CD4-positive, alpha-beta T cell (primary cell): ENCODE data around the gene HP. TPM values are rescaled to one million over a fixed set of nuclear protein-coding genes. Genes with fewer than 3 reads are reported as not detected.

ENCODE experiments used
- ATAC-seq: fragments of 200-7000 bp; cut with Tn5 transposase; one replicate; pipeline ENCODE4 v1.10.0; 2022; ENCODE audit warnings: mild to moderate bottlenecking; ENCODE audit not compliant: poor library complexity
- CTCF ChIA-PET: fragments of 350-600 bp; sonication (Branson Sonifier 250); formaldehyde crosslinking; loops from one replicate; lab custom pipeline; 2021; ENCODE audit warnings: antibody characterized with exemption, inconsistent platforms; lab: Charles Lee
- POLR2A ChIA-PET: fragments of 350-600 bp; sonication (Branson Sonifier 250); formaldehyde crosslinking; loops from one replicate; lab custom pipeline; 2021; ENCODE audit warnings: antibody characterized with exemption, inconsistent platforms; lab: Charles Lee
- DNase-seq, 14 experiments: peaks; one replicate each; pipeline ENCODE4 v3.0.0-alpha.2; 2013 to 2020; ENCODE audit warnings: mixed read lengths in 2 of 14
- H3K27ac ChIP-seq, 2 donors: one replicate each; pipeline versions ENCODE4 v1.5.1 to v1.7.0; 2013; ENCODE audit warnings: low read length in 2 of 2, low read depth in 1 of 2, mild to moderate bottlenecking in 1 of 2
- H3K27me3 ChIP-seq, 2 experiments: 1 replicate in 1 of 2; 2 replicates in 1 of 2; pipeline versions ENCODE4 v1.6.1 to v1.7.0; 2013; ENCODE audit warnings: low read length in 2 of 2, control low read depth in 1 of 2, mild to moderate bottlenecking in 1 of 2, moderate library complexity in 1 of 2; ENCODE audit not compliant: insufficient read depth in 2 of 2, control insufficient read depth in 1 of 2
- H3K36me3 ChIP-seq: one replicate; pipeline ENCODE4 v1.6.1; 2013; ENCODE audit warnings: low read length, control low read depth; ENCODE audit not compliant: insufficient read depth
- H3K4me1 ChIP-seq: one replicate; pipeline ENCODE4 v1.6.1; 2013; ENCODE audit warnings: low read length, control low read depth; ENCODE audit not compliant: insufficient read depth
- H3K4me3 ChIP-seq: one replicate; pipeline ENCODE4 v1.5.1; 2013; ENCODE audit warnings: mild to moderate bottlenecking, low read length, moderate library complexity
- H3K9me3 ChIP-seq, 2 experiments: 1 replicate in 1 of 2; 2 replicates in 1 of 2; pipeline versions ENCODE4 v1.6.1 to v1.7.0; 2013; ENCODE audit warnings: low read length in 2 of 2, mild to moderate bottlenecking in 2 of 2, control low read depth in 1 of 2, moderate library complexity in 1 of 2; ENCODE audit not compliant: control insufficient read depth in 1 of 2, insufficient read depth in 1 of 2
- H3K27ac Mint-ChIP-seq: one replicate; pipeline ENCODE4 v1.8.0; 2020; ENCODE audit warnings: mixed read lengths
- H3K27me3 Mint-ChIP-seq: one replicate; pipeline ENCODE4 v1.8.0; 2021; ENCODE audit warnings: mixed read lengths
- H3K36me3 Mint-ChIP-seq: one replicate; pipeline ENCODE4 v1.8.0; 2021; ENCODE audit warnings: low read depth, mixed read lengths
- H3K4me1 Mint-ChIP-seq: one replicate; pipeline ENCODE4 v1.8.0; 2021; ENCODE audit warnings: low read depth, mixed read lengths
- H3K4me3 Mint-ChIP-seq: one replicate; pipeline ENCODE4 v1.8.0; 2020; ENCODE audit warnings: mild to moderate bottlenecking, mixed read lengths
- H3K9me3 Mint-ChIP-seq: one replicate; pipeline ENCODE4 v1.8.0; 2020; ENCODE audit warnings: mixed read lengths
- intact Hi-C, 2 experiments: fragments of 100-400 bp; cut with DNase I in 1 of 2; cut with micrococcal nuclease in 1 of 2; formaldehyde crosslinking; loops; one replicate each; pipeline versions ENCODE4 v1.15.1 to v1.9.0; 2023 to 2025; cut with DNase I, micrococcal nuclease
- total RNA-seq, 174 experiments: library from RNA in 2 of 174; stranded (reverse) in 2 of 174; gene quantifications; one replicate each; pipeline ENCODE4 v1.2.3 and lab custom pipeline; 2021 to 2026
- TF ChIP-seq, protein P1 (sequence below): fragments of 200-600 bp; IDR thresholded peaks from one replicate; pipeline ENCODE4 v1.8.0; 2022; ENCODE audit warnings: antibody characterized with exemption, mild to moderate bottlenecking

The HP gene
- total RNA-seq, 2 experiments from 2014 or later, result not detected

GRCh38 chr16:72105978-72106377, 51.7 kb downstream of the HP start:
- ChIA-PET POLR2A (no interaction called here), CTCF (no interaction called here)
- peaks cover 99% of the 10 kb centered on the region for H3K36me3 ChIP-seq
- TF ChIP-seq, protein P1, sequence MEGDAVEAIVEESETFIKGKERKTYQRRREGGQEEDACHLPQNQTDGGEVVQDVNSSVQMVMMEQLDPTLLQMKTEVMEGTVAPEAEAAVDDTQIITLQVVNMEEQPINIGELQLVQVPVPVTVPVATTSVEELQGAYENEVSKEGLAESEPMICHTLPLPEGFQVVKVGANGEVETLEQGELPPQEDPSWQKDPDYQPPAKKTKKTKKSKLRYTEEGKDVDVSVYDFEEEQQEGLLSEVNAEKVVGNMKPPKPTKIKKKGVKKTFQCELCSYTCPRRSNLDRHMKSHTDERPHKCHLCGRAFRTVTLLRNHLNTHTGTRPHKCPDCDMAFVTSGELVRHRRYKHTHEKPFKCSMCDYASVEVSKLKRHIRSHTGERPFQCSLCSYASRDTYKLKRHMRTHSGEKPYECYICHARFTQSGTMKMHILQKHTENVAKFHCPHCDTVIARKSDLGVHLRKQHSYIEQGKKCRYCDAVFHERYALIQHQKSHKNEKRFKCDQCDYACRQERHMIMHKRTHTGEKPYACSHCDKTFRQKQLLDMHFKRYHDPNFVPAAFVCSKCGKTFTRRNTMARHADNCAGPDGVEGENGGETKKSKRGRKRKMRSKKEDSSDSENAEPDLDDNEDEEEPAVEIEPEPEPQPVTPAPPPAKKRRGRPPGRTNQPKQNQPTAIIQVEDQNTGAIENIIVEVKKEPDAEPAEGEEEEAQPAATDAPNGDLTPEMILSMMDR, result no peak
- no peak overlapping the region for H3K27ac ChIP-seq
- intact Hi-C loops, result no loop called here
- no peak for DNase-seq
- no peaks in the 10 kb centered on the region for H3K9me3 ChIP-seq
- Mint-ChIP-seq H3K36me3 (peaks cover 99% of the 10 kb centered on the region), H3K9me3 (no peaks in the 10 kb centered on the region), H3K4me3 (no peak overlapping the region), H3K27me3 (no peaks in the 10 kb centered on the region), H3K27ac (no peak overlapping the region), H3K4me1 (no peaks in the 10 kb centered on the region)
- no peaks in the 10 kb centered on the region for H3K27me3 ChIP-seq
- ATAC-seq, result no peak
- no peaks in the 10 kb centered on the region for H3K4me1 ChIP-seq
- H3K4me3 ChIP-seq, result no peak overlapping the region

GRCh38 chr16:72107371-72107770, 53.1 kb downstream of the HP start:
- H3K27ac ChIP-seq, result no peak overlapping the region
- Mint-ChIP-seq H3K27me3 (no peaks in the 10 kb centered on the region), H3K4me1 (no peaks in the 10 kb centered on the region), H3K9me3 (no peaks in the 10 kb centered on the region), H3K36me3 (peaks cover 99% of the 10 kb centered on the region), H3K4me3 (no peak overlapping the region), H3K27ac (no peak overlapping the region)
- CTCF ChIA-PET, result no interaction called here
- TF ChIP-seq, protein P1, result no peak
- H3K9me3 ChIP-seq, result no peaks in the 10 kb centered on the region
- POLR2A ChIA-PET, result no interaction called here
- H3K36me3 ChIP-seq, result peaks cover 99% of the 10 kb centered on the region
- no peak for ATAC-seq
- H3K4me3 ChIP-seq, result no peak overlapping the region
- no peaks in the 10 kb centered on the region for H3K27me3 ChIP-seq
- intact Hi-C loops, result no loop called here
- H3K4me1 ChIP-seq, result no peaks in the 10 kb centered on the region
- no peak for DNase-seq

DNA sequence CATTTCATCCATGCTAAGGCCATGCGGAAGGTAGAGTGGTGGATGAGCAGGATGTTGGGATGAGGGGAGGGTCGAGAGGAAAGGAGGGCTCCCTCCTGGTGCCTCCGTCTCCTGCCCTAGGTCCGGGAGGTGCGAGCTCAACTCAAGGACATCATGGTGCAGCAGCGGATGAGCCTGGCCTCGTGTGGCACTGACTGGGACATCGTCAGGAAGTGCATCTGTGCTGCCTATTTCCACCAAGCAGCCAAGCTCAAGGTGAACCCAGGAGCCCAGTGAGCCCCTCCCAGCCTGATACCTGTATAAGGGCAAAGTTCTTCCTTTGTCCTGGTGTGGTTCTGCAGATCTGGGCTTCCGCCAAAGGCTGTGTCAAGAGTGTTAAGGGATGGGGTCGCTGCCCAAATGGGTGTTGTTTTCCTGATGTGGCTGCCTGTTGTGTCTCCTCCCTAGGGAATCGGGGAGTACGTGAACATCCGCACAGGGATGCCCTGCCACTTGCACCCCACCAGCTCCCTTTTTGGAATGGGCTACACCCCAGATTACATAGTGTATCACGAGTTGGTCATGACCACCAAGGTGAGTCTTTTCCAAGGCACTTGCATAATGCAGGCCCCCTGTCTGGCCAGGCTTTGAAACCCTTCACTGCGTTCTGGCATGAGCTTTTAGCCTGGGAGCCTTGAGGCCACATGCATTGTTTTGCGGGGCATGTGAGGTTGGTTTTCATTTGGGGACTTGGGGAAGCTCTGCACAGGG, 54.2 kb downstream of the HP start:
- POLR2A ChIA-PET, result no interaction called here
- ATAC-seq, result no peak
- no peak for DNase-seq
- Histone ChIP-seq H3K27me3 (no peaks in the 10 kb centered on the region), H3K9me3 (no peaks in the 10 kb centered on the region), H3K36me3 (peaks cover 92% of the 10 kb centered on the region), H3K4me1 (no peaks in the 10 kb centered on the region), H3K27ac (no peak overlapping the region), H3K4me3 (no peak overlapping the region)
- CTCF ChIA-PET, result interaction anchor here (0.8 kb wide), 1 partner anchor 10 kb away, joined by 3 read pairs; no protein-coding TSS in a partner anchor
- peaks cover 99% of the 10 kb centered on the region for H3K36me3 Mint-ChIP-seq
- intact Hi-C loops, result no loop called here
- no peaks in the 10 kb centered on the region for H3K27me3 Mint-ChIP-seq
- TF ChIP-seq, protein P1, result no peak
- no peaks in the 10 kb centered on the region for H3K9me3 Mint-ChIP-seq
- no peaks in the 10 kb centered on the region for H3K4me1 Mint-ChIP-seq
- H3K27ac Mint-ChIP-seq, result no peak overlapping the region
- no peak overlapping the region for H3K4me3 Mint-ChIP-seq
